K562 (cell line): Measurements from ENCODE around the gene SNX1. TPM values are rescaled to one million over a fixed set of nuclear protein-coding genes. Genes with fewer than 3 reads are reported as not detected.

ENCODE experiments used
- ATAC-seq: fragments of 200-7000 bp; cut with Tn5 transposase; 3 replicates; pipeline ENCODE4 v1.9.1; 2020; ENCODE audit warnings: moderate library complexity
- BruUV-seq: library from RNA; stranded (reverse); fragments of 400-500 nt; replicated peaks from 2 replicates; lab custom pipeline; 2021; lab: Mats Ljungman, UMichigan
- CTCF ChIA-PET: fragments of 300-600 bp; formaldehyde crosslinking; extraction: SDS; loops from one replicate; lab custom pipeline; 2021; ENCODE audit warnings: low intra/inter-chr PET ratio; lab: Yijun Ruan, JAX
- POLR2A ChIA-PET: fragments of 300-600, 350-650 bp; sonication (Branson Sonifier 250); formaldehyde crosslinking; extraction: SDS; loops from one replicate; lab custom pipeline; 2021; ENCODE audit warnings: antibody characterized with exemption, inconsistent platforms; lab: Yijun Ruan, JAX
- DNase-seq, 4 experiments: peaks; one replicate each; pipeline versions ENCODE4 v3.0.0 to v3.0.0-alpha.2; 2011 to 2018; ENCODE audit warnings: low spot score in 3 of 4, mixed read lengths in 3 of 4; ENCODE audit errors: extremely low read depth in 1 of 4
- FAIRE-seq: peaks from 2 replicates; lab custom pipeline; 2011; peaks lifted over from hg19 to GRCh38; lab: Jason Lieb, UNC
- H2AFZ ChIP-seq: 2 replicates; pipeline ENCODE4 v1.6.0; 2011; ENCODE audit warnings: low read depth, low read length, control low read depth, inconsistent platforms
- H3K27ac ChIP-seq: fragments of 200-600 bp; 3 replicates; pipeline ENCODE4 v1.8.0; 2011; ENCODE audit warnings: low read depth, mild to moderate bottlenecking, control low read depth, inconsistent platforms, low read length, moderate library complexity, mixed read lengths; ENCODE audit errors: extremely low read depth
- H3K27me3 ChIP-seq, 2 experiments: fragments of 300-600 bp in 1 of 2; 2 replicates in 1 of 2; 3 replicates in 1 of 2; pipeline versions ENCODE4 v1.6.0 to v1.8.0; 2011; ENCODE audit warnings: inconsistent platforms in 2 of 2, low read length in 2 of 2, mild to moderate bottlenecking in 1 of 2, mixed read lengths in 1 of 2, moderate library complexity in 1 of 2; ENCODE audit not compliant: control insufficient read depth in 2 of 2, insufficient read depth in 2 of 2
- H3K36me3 ChIP-seq: fragments of 300-600 bp; 3 replicates; pipeline ENCODE4 v1.8.0; 2011; ENCODE audit warnings: mild to moderate bottlenecking, low read length, inconsistent platforms; ENCODE audit not compliant: control insufficient read depth, insufficient read depth
- H3K4me1 ChIP-seq, 2 experiments: fragments of 200-600 bp in 1 of 2; replicated peaks in 1 of 2; 2 replicates in 1 of 2; 3 replicates in 1 of 2; pipeline versions ENCODE4 v1.5.1 to v1.8.0; 2011; ENCODE audit warnings: inconsistent platforms in 2 of 2, low read length in 2 of 2, mild to moderate bottlenecking in 1 of 2, mixed read lengths in 1 of 2, moderate library complexity in 1 of 2; ENCODE audit not compliant: control insufficient read depth in 2 of 2, insufficient read depth in 2 of 2
- H3K4me2 ChIP-seq: 2 replicates; pipeline ENCODE4 v1.6.1; 2011; ENCODE audit warnings: low read length, control low read depth, inconsistent platforms, mixed read lengths; ENCODE audit not compliant: insufficient read depth
- H3K4me3 ChIP-seq: fragments of 200-600 bp; sonication (generic), shearing (Covaris generic); 2 replicates; pipeline ENCODE4 v1.5.1; 2016; ENCODE audit warnings: control low read depth, inconsistent platforms
- H3K79me2 ChIP-seq: fragments of 200-600 bp; 3 replicates; pipeline ENCODE4 v1.8.0; 2011; ENCODE audit warnings: low read length, inconsistent platforms; ENCODE audit not compliant: control insufficient read depth, insufficient read depth
- H3K9ac ChIP-seq, 2 experiments: 2 replicates each; pipeline versions ENCODE4 v1.6.0 to v1.6.1; 2011; ENCODE audit warnings: low read depth in 2 of 2, low read length in 2 of 2, control low read depth in 1 of 2, inconsistent platforms in 1 of 2, mild to moderate bottlenecking in 1 of 2, mixed read lengths in 1 of 2; ENCODE audit not compliant: insufficient read depth in 1 of 2
- H3K9me1 ChIP-seq: one replicate; pipeline ENCODE4 v1.6.0; 2011; ENCODE audit warnings: inconsistent platforms, mild to moderate bottlenecking, low read length, moderate library complexity; ENCODE audit not compliant: control insufficient read depth, insufficient read depth
- H3K9me3 ChIP-seq: replicated peaks from 2 replicates; pipeline ENCODE4 v1.5.1; 2011; ENCODE audit warnings: low read depth, low read length, inconsistent platforms; ENCODE audit not compliant: control insufficient read depth, insufficient read depth
- H4K20me1 ChIP-seq: replicated peaks from 2 replicates; pipeline ENCODE4 v1.6.1; 2011; ENCODE audit warnings: low read length, inconsistent platforms, mixed read lengths; ENCODE audit not compliant: control insufficient read depth, insufficient read depth
- CBX5 ChIP-seq: IDR thresholded peaks from 2 replicates; pipeline ENCODE4 v1.6.1; 2014; ENCODE audit warnings: low read depth, borderline replicate concordance
- CHD2 ChIP-seq: IDR thresholded peaks from 2 replicates; pipeline ENCODE4 v1.6.1; 2011; ENCODE audit warnings: low read depth, low read length
- EGR1 ChIP-seq: fragments of 450-650 bp; conservative IDR thresholded peaks from 2 replicates; pipeline ENCODE4 v1.6.1; 2017; ENCODE audit warnings: mild to moderate bottlenecking
- HCFC1 ChIP-seq: IDR thresholded peaks from 2 replicates; pipeline ENCODE4 v1.6.1; 2012; ENCODE audit warnings: low read depth, low read length, improper control_type of control experiment
- KHSRP ChIP-seq: fragments of 450-650 bp; IDR thresholded peaks from 2 replicates; pipeline ENCODE4 v1.6.1; 2017
- KLF10 ChIP-seq: fragments of 250-450 bp; sonication (Bioruptor Pico); IDR thresholded peaks from 2 replicates; pipeline ENCODE4 v1.6.1; 2021; ENCODE audit warnings: matching md5 sums
- MYBL2 ChIP-seq, 2 experiments: fragments of 450-650 bp in 1 of 2; sonication (generic) in 1 of 2; formaldehyde crosslinking in 1 of 2; IDR thresholded peaks; 2 replicates each; pipeline versions ENCODE4 v1.6.1 to v1.8.1; 2017 to 2022; ENCODE audit warnings: borderline replicate concordance in 1 of 2, inconsistent platforms in 1 of 2, low read depth in 1 of 2, mild to moderate bottlenecking in 1 of 2, missing genetic modification reagents in 1 of 2, moderate library complexity in 1 of 2
- POLR3A ChIP-seq: IDR thresholded peaks from 2 replicates; pipeline ENCODE4 v1.6.1; 2011; ENCODE audit warnings: borderline replicate concordance, mild to moderate bottlenecking, moderate library complexity; ENCODE audit not compliant: insufficient read length, insufficient read depth; ENCODE audit errors: extremely low read depth
- RBBP5 ChIP-seq: fragments of 200-600 bp; sonication (generic); IDR thresholded peaks from 2 replicates; pipeline ENCODE4 v1.6.1; 2012; ENCODE audit warnings: borderline replicate concordance, mild to moderate bottlenecking, low read length, control low read depth, inconsistent platforms; ENCODE audit not compliant: insufficient read depth, poor library complexity, severe bottlenecking
- RFX7 ChIP-seq: fragments of 250-450 bp; sonication (Bioruptor Pico); IDR thresholded peaks from 2 replicates; pipeline ENCODE4 v1.5.1; 2021; ENCODE audit warnings: mild to moderate bottlenecking
- SMARCB1 ChIP-seq: IDR thresholded peaks from 2 replicates; pipeline ENCODE4 v1.6.1; 2011; ENCODE audit warnings: improper control_type of control experiment, low read depth; ENCODE audit not compliant: insufficient read length
- SMC3 ChIP-seq: conservative IDR thresholded peaks from 2 replicates; pipeline ENCODE4 v1.6.1; 2011; ENCODE audit warnings: low read depth, low read length, improper control_type of control experiment; ENCODE audit not compliant: insufficient read depth
- ZBTB1 ChIP-seq: sonication (generic); formaldehyde crosslinking; IDR thresholded peaks from 2 replicates; pipeline ENCODE4 v1.8.1; 2023; ENCODE audit warnings: missing genetic modification reagents, low read depth, mild to moderate bottlenecking, borderline replicate concordance
- ZNF175 ChIP-seq: fragments of 200-800 bp; sonication (Bioruptor generic); IDR thresholded peaks from 2 replicates; pipeline ENCODE4 v1.6.1; 2016; ENCODE audit warnings: low read depth, mild to moderate bottlenecking, missing genetic modification characterization, missing compliant biosample characterization
- ZNF253 ChIP-seq: fragments of 250-450 bp; sonication (Bioruptor Pico); conservative IDR thresholded peaks from 2 replicates; pipeline ENCODE4 v1.6.1; 2021; ENCODE audit warnings: mild to moderate bottlenecking
- ZNF584 ChIP-seq: fragments of 200-800 bp; sonication (Bioruptor generic); IDR thresholded peaks from 2 replicates; pipeline ENCODE4 v1.6.1; 2016; ENCODE audit warnings: low read depth, mild to moderate bottlenecking, missing genetic modification characterization, missing compliant biosample characterization
- WGBS: fragments of 100-300 bp; shearing (Covaris generic); methylation state at CpG from one replicate; pipeline ENCODE4 v1.1.6; 2016; ENCODE audit warnings: low coverage, mixed read lengths; ENCODE audit not compliant: insufficient coverage; ENCODE audit errors: missing lambda C conversion rate; 5-methylcytosine and 5-hydroxymethylcytosine counted together
- in situ Hi-C: fragments of 300-500 bp; cut with MboI; formaldehyde crosslinking; loops from 4 replicates; pipeline ENCODE4 v1.15.0; 2018; ENCODE audit warnings: inconsistent platforms, mixed read lengths
- intact Hi-C: fragments of 100-400 bp; cut with micrococcal nuclease; formaldehyde crosslinking; loops from 2 replicates; pipeline ENCODE4 v1.14.2; 2022
- polyA plus RNA-seq, 8 experiments: library from polyadenylated mRNA; depleted of rRNA in 4 of 8; stranded (reverse) in 5 of 8; unstranded in 3 of 8; fragments of >200 nt; fragmentation: Nextera tagmentation in 2 of 8; fragmentation: Illumina TruSeq in 1 of 8; extraction: Ambion mirVana in 2 of 8; extraction: Trizol in 1 of 8; gene quantifications; 2 replicates each; pipeline versions ENCODE4 v1.2.1 to v1.2.3, GENCODE V29; 2011 to 2014; ENCODE audit warnings: inconsistent platforms in 1 of 8, missing spikeins in 1 of 8
- total RNA-seq, 7 experiments: library from RNA; depleted of rRNA in 6 of 7; stranded (reverse); fragments of >200 nt in 6 of 7; fragmentation: Illumina TruSeq in 2 of 7; extraction: Trizol in 2 of 7; gene quantifications; 2 replicates each; pipeline versions ENCODE4 v1.2.1 to v1.2.3, GENCODE V29; 2011 to 2021; ENCODE audit warnings: low replicate concordance in 1 of 7
- TF ChIP-seq, protein P1 (sequence below): sonication (generic); formaldehyde crosslinking; IDR thresholded peaks from 2 replicates; pipeline ENCODE4 v1.8.0; 2022; ENCODE audit warnings: mild to moderate bottlenecking, missing genetic modification reagents
- TF ChIP-seq, protein P2 (sequence below): sonication (generic); formaldehyde crosslinking; IDR thresholded peaks from 2 replicates; pipeline ENCODE4 v1.8.1; 2022; ENCODE audit warnings: missing genetic modification reagents
- TF ChIP-seq, protein P3 (sequence below): sonication (generic); formaldehyde crosslinking; IDR thresholded peaks from 2 replicates; pipeline ENCODE4 v1.8.0; 2022; ENCODE audit warnings: mild to moderate bottlenecking, missing genetic modification reagents

SNX1 gene
- total and polyA plus RNA-seq, 9 of the 15 experiments (the other 6 are each of a cell fraction or from before 2014, with no cell fraction given), result 11.0 to 105 (median 59.9) TPM

DNA sequence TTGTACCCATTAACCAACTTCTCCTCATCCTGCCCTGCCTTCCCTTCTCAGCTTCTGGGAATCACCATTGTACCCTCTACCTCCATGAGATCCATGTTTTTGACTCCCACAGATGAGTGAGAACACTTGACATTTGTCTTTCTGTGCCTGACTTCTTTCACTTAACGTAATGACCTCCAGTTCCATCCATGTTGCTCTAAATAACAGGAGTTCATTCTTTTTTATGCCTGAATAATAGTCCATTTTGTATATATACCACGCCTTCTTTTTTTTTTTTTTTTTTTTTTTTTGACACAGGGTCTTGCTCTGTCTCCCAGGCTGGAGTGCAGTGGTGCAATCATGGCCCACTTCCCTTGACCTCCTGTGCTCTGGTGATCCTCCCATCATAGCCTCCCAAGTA is 6.7 kb downstream of the SNX1 start:
- TF ChIP-seq ZNF253 (no peak), KLF10 (CRISPR knock-in tag) (no peak), SMC3 (no peak), CBX5 (no peak), SMARCB1 (no peak), EGR1 (no peak), RBBP5 (no peak), ZBTB1 (no peak), ZNF584 (CRISPR knock-in tag) (no peak), RFX7 (no peak), HCFC1 (no peak), MYBL2 (IDR thresholded peaks at IDR 0.05; ENCODE audit: low read depth) (no peak), MYBL2 (CRISPR knock-in tag; IDR thresholded peaks at IDR 0.05; ENCODE audit: borderline replicate concordance) (no peak), KHSRP (no peak), POLR3A (no peak), CHD2 (no peak), ZNF175 (CRISPR knock-in tag) (no peak)
- TF ChIP-seq, protein P1, sequence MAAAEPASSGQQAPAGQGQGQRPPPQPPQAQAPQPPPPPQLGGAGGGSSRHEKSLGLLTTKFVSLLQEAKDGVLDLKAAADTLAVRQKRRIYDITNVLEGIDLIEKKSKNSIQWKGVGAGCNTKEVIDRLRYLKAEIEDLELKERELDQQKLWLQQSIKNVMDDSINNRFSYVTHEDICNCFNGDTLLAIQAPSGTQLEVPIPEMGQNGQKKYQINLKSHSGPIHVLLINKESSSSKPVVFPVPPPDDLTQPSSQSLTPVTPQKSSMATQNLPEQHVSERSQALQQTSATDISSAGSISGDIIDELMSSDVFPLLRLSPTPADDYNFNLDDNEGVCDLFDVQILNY (CRISPR knock-in tag), result no peak
- TF ChIP-seq, protein P2, sequence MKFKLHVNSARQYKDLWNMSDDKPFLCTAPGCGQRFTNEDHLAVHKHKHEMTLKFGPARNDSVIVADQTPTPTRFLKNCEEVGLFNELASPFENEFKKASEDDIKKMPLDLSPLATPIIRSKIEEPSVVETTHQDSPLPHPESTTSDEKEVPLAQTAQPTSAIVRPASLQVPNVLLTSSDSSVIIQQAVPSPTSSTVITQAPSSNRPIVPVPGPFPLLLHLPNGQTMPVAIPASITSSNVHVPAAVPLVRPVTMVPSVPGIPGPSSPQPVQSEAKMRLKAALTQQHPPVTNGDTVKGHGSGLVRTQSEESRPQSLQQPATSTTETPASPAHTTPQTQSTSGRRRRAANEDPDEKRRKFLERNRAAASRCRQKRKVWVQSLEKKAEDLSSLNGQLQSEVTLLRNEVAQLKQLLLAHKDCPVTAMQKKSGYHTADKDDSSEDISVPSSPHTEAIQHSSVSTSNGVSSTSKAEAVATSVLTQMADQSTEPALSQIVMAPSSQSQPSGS, result no peak
- TF ChIP-seq, protein P3, sequence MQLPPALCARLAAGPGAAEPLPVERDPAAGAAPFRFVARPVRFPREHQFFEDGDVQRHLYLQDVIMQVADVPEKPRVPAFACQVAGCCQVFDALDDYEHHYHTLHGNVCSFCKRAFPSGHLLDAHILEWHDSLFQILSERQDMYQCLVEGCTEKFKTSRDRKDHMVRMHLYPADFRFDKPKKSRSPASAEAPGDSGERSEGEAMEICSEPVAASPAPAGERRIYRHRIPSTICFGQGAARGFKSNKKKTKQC, result no peak
- in situ Hi-C loops (no loop called here), intact Hi-C loops (no loop called here)
- H2AFZ ChIP-seq, result no peak overlapping the region
- no peaks in the 10 kb centered on the region for H3K27me3 ChIP-seq
- peaks cover 99% of the 10 kb centered on the region for H3K79me2 ChIP-seq
- BruUV-seq, result no TSS peak
- peaks cover 24% of the 10 kb centered on the region for H3K36me3 ChIP-seq
- H3K4me1 ChIP-seq, result peaks cover 6 to 19% of the 10 kb centered on the region in 2 experiments; a peak in 3 of 5 replicates
- peaks cover 12% of the 10 kb centered on the region; the same call in 1 of the 2 replicates for H4K20me1 ChIP-seq
- no peaks in the 10 kb centered on the region for H3K9me1 ChIP-seq
- H3K4me2 ChIP-seq, result no peak overlapping the region
- 92% methylated on average over 1 of the region's 2 CpGs for WGBS
- H3K4me3 ChIP-seq, result no peak overlapping the region
- no peak overlapping the region for H3K9ac ChIP-seq
- H3K9me3 ChIP-seq, result no peaks in the 10 kb centered on the region
- ATAC-seq (no peak), FAIRE-seq (no peak), DNase-seq (no peak)
- ChIA-PET POLR2A (interaction anchor here (1.7 kb wide), 1 partner anchor 10 kb away, joined by 7 read pairs; no protein-coding TSS in a partner anchor), CTCF (no interaction called here)
- H3K27ac ChIP-seq, result no peak overlapping the region
